B cell (primary cell): ENCODE measurements around the gene RPS18. TPM values are rescaled to one million over a fixed set of nuclear protein-coding genes. Genes with fewer than 3 reads are reported as not detected.

Source experiments
- ATAC-seq: fragments of 200-7000 bp; cut with Tn5 transposase; one replicate; pipeline ENCODE4 v1.10.0; 2021; ENCODE audit warnings: low read depth, mild to moderate bottlenecking, moderate number of reproducible peaks, moderate library complexity
- CTCF ChIA-PET: fragments of 350-600 bp; sonication (Branson Sonifier 250); formaldehyde crosslinking; loops from one replicate; lab custom pipeline; 2021; ENCODE audit warnings: antibody characterized with exemption, inconsistent platforms; lab: Charles Lee
- POLR2A ChIA-PET: fragments of 350-600 bp; sonication (Branson Sonifier 250); formaldehyde crosslinking; loops from one replicate; lab custom pipeline; 2021; ENCODE audit warnings: antibody characterized with exemption; lab: Charles Lee
- DNase-seq: peaks from one replicate; pipeline ENCODE4 v3.0.0; 2013
- H2AFZ ChIP-seq: 2 replicates; pipeline ENCODE4 v1.6.1; 2012; ENCODE audit warnings: mild to moderate bottlenecking, low read depth, low read length; ENCODE audit not compliant: insufficient read depth, poor library complexity, severe bottlenecking
- H3K27ac ChIP-seq, 2 donors: 1 replicate in 1 of 2; 2 replicates in 1 of 2; pipeline ENCODE4 v1.5.1; 2012 to 2013; ENCODE audit warnings: low read length in 2 of 2, mild to moderate bottlenecking in 2 of 2, moderate library complexity in 1 of 2
- H3K27me3 ChIP-seq, 4 experiments: fragments of 200-600 bp in 1 of 4; sonication (generic) in 1 of 4; replicated peaks in 1 of 4; 1 replicate in 2 of 4; 2 replicates in 2 of 4; pipeline versions ENCODE4 v1.6.1 to v1.7.0; 2013 to 2016; ENCODE audit warnings: low read length in 3 of 4, mild to moderate bottlenecking in 2 of 4, mixed read lengths in 1 of 4, moderate library complexity in 1 of 4; ENCODE audit not compliant: insufficient read depth in 4 of 4, control insufficient read depth in 3 of 4; ENCODE audit errors: control extremely low read depth in 1 of 4
- H3K36me3 ChIP-seq, 2 experiments: replicated peaks in 1 of 2; 1 replicate in 1 of 2; 2 replicates in 1 of 2; pipeline versions ENCODE4 v1.6.1 to v1.7.1; 2013; ENCODE audit warnings: low read length in 1 of 2; ENCODE audit not compliant: insufficient read depth in 2 of 2, control insufficient read depth in 1 of 2; ENCODE audit errors: control extremely low read depth in 1 of 2, extremely low read depth in 1 of 2
- H3K4me1 ChIP-seq, 2 donors: fragments of 200-600 bp in 1 of 2; sonication (generic) in 1 of 2; 1 replicate in 1 of 2; 2 replicates in 1 of 2; pipeline versions ENCODE4 v1.5.1 to v1.6.1; 2013 to 2017; ENCODE audit warnings: low read length in 2 of 2; ENCODE audit not compliant: control insufficient read depth in 2 of 2, insufficient read depth in 2 of 2
- H3K4me2 ChIP-seq: replicated peaks from 2 replicates; pipeline ENCODE3; 2012; ENCODE audit warnings: mild to moderate bottlenecking, low read depth, low read length; ENCODE audit not compliant: poor library complexity, severe bottlenecking
- H3K4me3 ChIP-seq, 5 experiments: fragments of 200-600 bp in 1 of 5; sonication (generic) in 1 of 5; 1 replicate in 3 of 5; 2 replicates in 2 of 5; pipeline versions ENCODE4 v1.5.1 to v1.7.0; 2011 to 2016; ENCODE audit warnings: low read length in 4 of 5, mild to moderate bottlenecking in 4 of 5, low read depth in 2 of 5, control low read depth in 1 of 5, moderate library complexity in 1 of 5; ENCODE audit not compliant: insufficient read depth in 1 of 5; ENCODE audit errors: control extremely low read depth in 1 of 5, extremely low read depth in 1 of 5
- H3K79me2 ChIP-seq: fragments of 200-600 bp; sonication (generic); one replicate; pipeline ENCODE4 v1.6.0; 2016; ENCODE audit warnings: low read length; ENCODE audit not compliant: control insufficient read depth, insufficient read depth
- H3K9ac ChIP-seq: fragments of 200-600 bp; sonication (generic); 2 replicates; pipeline ENCODE4 v1.6.1; 2017; ENCODE audit warnings: mild to moderate bottlenecking, low read length, moderate library complexity
- H3K9me3 ChIP-seq, 3 donors: one replicate each; pipeline versions ENCODE4 v1.6.1 to v1.7.1; 2013; ENCODE audit warnings: low read length in 2 of 3; ENCODE audit not compliant: control insufficient read depth in 2 of 3, insufficient read depth in 1 of 3; ENCODE audit errors: control extremely low read depth in 1 of 3
- H4K20me1 ChIP-seq: 2 replicates; pipeline ENCODE4 v1.6.0; 2012; ENCODE audit warnings: mild to moderate bottlenecking, low read length; ENCODE audit not compliant: insufficient read depth, control insufficient read depth, poor library complexity, severe bottlenecking
- H3K27ac Mint-ChIP-seq: one replicate; pipeline ENCODE4 v1.8.0; 2021; ENCODE audit warnings: mixed read lengths
- H3K27me3 Mint-ChIP-seq: one replicate; pipeline ENCODE4 v1.8.0; 2021; ENCODE audit warnings: mixed read lengths
- H3K4me1 Mint-ChIP-seq: one replicate; pipeline ENCODE4 v1.8.0; 2021; ENCODE audit warnings: mixed read lengths
- H3K4me3 Mint-ChIP-seq: one replicate; pipeline ENCODE4 v1.8.0; 2021; ENCODE audit warnings: mixed read lengths
- H3K9me3 Mint-ChIP-seq: one replicate; pipeline ENCODE4 v1.8.0; 2022; ENCODE audit warnings: mixed read lengths; ENCODE audit not compliant: insufficient read depth
- EZH2 ChIP-seq: IDR thresholded peaks from 2 replicates; pipeline ENCODE4 v1.6.1; 2012; ENCODE audit warnings: borderline replicate concordance, low read depth, mild to moderate bottlenecking, moderate library complexity, low read length; ENCODE audit not compliant: insufficient read depth, poor library complexity, severe bottlenecking
- WGBS: methylation state at CpG from one replicate; pipeline ENCODE4 v1.1.5; 2013; ENCODE audit warnings: missing lambda C conversion rate; ENCODE audit not compliant: insufficient coverage; 5-methylcytosine and 5-hydroxymethylcytosine counted together
- intact Hi-C: fragments of 100-400 bp; cut with micrococcal nuclease; formaldehyde crosslinking; loops from one replicate; pipeline ENCODE4 v1.10.0; 2022
- polyA plus RNA-seq: library from polyadenylated mRNA; depleted of rRNA; stranded (reverse); fragments of >200 nt; gene quantifications from 2 replicates; pipeline ENCODE4 v1.2.3, GENCODE V29; 2012
- total RNA-seq, 2 donors: library from RNA; stranded (reverse); fragments of 120-200 nt in 1 of 2; gene quantifications; 1 replicate in 1 of 2; 2 replicates in 1 of 2; pipeline versions ENCODE4 v1.2.3 to v1.2.4, GENCODE V29; 2013 to 2022
- TF ChIP-seq, protein P1 (sequence below): fragments of 200-600 bp; IDR thresholded peaks from one replicate; pipeline ENCODE4 v1.8.0; 2022; ENCODE audit warnings: antibody characterized with exemption, mild to moderate bottlenecking

Gene RPS18
- total and polyA plus RNA-seq, 2 donors (not counting 1 experiment from before 2014, with no cell fraction given), result 3,830 to 5,829 TPM

GRCh38 chr6:33320315-33321181 lies 48.7 kb downstream of the RPS18 start:
- Mint-ChIP-seq H3K4me3 (peak overlapping the region; percentile 91), H3K27me3 (no peaks in the 10 kb centered on the region), H3K9me3 (no peaks in the 10 kb centered on the region), H3K27ac (peak overlapping the region; percentile 74), H3K4me1 (peaks cover 83% of the 10 kb centered on the region)
- Histone ChIP-seq H3K9me3 (no peaks in the 10 kb centered on the region), H3K36me3 (peaks cover 3 to 44% of the 10 kb centered on the region in 2 experiments), H3K9ac (peak overlapping the region; percentile 76), H3K4me3 (peak overlapping the region in 1 of 5 experiments; percentile 8), H4K20me1 (peaks cover 34% of the 10 kb centered on the region), H3K4me2 (peak overlapping the region; percentile 88), H3K79me2 (peaks cover 67% of the 10 kb centered on the region), H3K4me1 (peaks cover 62 to 82% of the 10 kb centered on the region in 2 donors), H3K27ac (peak overlapping the region in 1 of 2 donors; percentile 85), H3K27me3 (no peaks in the 10 kb centered on the region), H2AFZ (no peak overlapping the region)
- 96% methylated on average over 28 of the region's 32 CpGs for WGBS
- ChIA-PET CTCF (no interaction called here), POLR2A (interaction anchor here (1.5 kb wide), 1 partner anchor 43 kb away, joined by 7 read pairs; the partner anchor contains the start of gene B3GALT4)
- ATAC-seq, result no peak
- no peak for DNase-seq
- intact Hi-C loops, result no loop called here
- no peak for TF ChIP-seq EZH2
- TF ChIP-seq, protein P1, sequence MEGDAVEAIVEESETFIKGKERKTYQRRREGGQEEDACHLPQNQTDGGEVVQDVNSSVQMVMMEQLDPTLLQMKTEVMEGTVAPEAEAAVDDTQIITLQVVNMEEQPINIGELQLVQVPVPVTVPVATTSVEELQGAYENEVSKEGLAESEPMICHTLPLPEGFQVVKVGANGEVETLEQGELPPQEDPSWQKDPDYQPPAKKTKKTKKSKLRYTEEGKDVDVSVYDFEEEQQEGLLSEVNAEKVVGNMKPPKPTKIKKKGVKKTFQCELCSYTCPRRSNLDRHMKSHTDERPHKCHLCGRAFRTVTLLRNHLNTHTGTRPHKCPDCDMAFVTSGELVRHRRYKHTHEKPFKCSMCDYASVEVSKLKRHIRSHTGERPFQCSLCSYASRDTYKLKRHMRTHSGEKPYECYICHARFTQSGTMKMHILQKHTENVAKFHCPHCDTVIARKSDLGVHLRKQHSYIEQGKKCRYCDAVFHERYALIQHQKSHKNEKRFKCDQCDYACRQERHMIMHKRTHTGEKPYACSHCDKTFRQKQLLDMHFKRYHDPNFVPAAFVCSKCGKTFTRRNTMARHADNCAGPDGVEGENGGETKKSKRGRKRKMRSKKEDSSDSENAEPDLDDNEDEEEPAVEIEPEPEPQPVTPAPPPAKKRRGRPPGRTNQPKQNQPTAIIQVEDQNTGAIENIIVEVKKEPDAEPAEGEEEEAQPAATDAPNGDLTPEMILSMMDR, result no peak

- Histone ChIP-seq H3K27me3 (no peaks in the 10 kb centered on the region), H3K9me3 (no peaks in the 10 kb centered on the region), H3K36me3 (peaks cover 3 to 37% of the 10 kb centered on the region in 2 experiments), H3K9ac (peak overlapping the region; percentile 76), H2AFZ (no peak overlapping the region), H3K4me2 (peak overlapping the region; percentile 88), H3K4me3 (peak overlapping the region in 3 of 5 experiments; percentile 72 to 91 (median 81)), H3K79me2 (peaks cover 60% of the 10 kb centered on the region), H3K4me1 (peaks cover 59 to 81% of the 10 kb centered on the region in 2 donors), H4K20me1 (peaks cover 34% of the 10 kb centered on the region), H3K27ac (peak overlapping the region in 1 of 2 donors; percentile 85)
- Mint-ChIP-seq H3K27me3 (no peaks in the 10 kb centered on the region), H3K9me3 (no peaks in the 10 kb centered on the region), H3K4me1 (peaks cover 79% of the 10 kb centered on the region), H3K27ac (peak overlapping the region; percentile 71), H3K4me3 (peak overlapping the region; percentile 91)
- TF ChIP-seq, protein P1, result no peak
- no peak for TF ChIP-seq EZH2
- DNase-seq (no peak), ATAC-seq (no peak)
- CTCF ChIA-PET, result no interaction called here
- POLR2A ChIA-PET, result interaction anchor here (1.5 kb wide), 1 partner anchor 44 kb away, joined by 7 read pairs; the partner anchor contains the start of gene B3GALT4
- 86% methylated on average over 9 of the region's 9 CpGs for WGBS
- intact Hi-C loops, result no loop called here
Measured at GRCh38 chr6:33321227-33321626, 49.4 kb downstream of the RPS18 start.
